SK-N-SH (cell line): ENCODE data around the gene CST9L. TPM values are rescaled to one million over a fixed set of nuclear protein-coding genes. Genes with fewer than 3 reads are reported as not detected.

Source experiments
- CTCF ChIA-PET: fragments of 300-600, 350-600 bp; formaldehyde crosslinking; extraction: SDS; loops from one replicate; lab custom pipeline; 2021; lab: Yijun Ruan, JAX
- POLR2A ChIA-PET: fragments of 350-600 bp; sonication (Branson Sonifier 250); formaldehyde crosslinking; extraction: SDS; loops from one replicate; lab custom pipeline; 2020; ENCODE audit warnings: antibody characterized with exemption, inconsistent platforms; lab: Yijun Ruan, JAX
- DNase-seq: peaks from one replicate; pipeline ENCODE4 v3.0.0; 2012
- H2AFZ ChIP-seq: fragments of 200-600 bp; sonication (generic); 2 replicates; pipeline ENCODE4 v1.8.1; 2016; ENCODE audit warnings: antibody characterized with exemption, mild to moderate bottlenecking, low read depth
- H3F3A ChIP-seq: fragments of 200-600 bp; sonication (generic); replicated peaks from 2 replicates; pipeline ENCODE3; 2016; ENCODE audit warnings: antibody characterized with exemption, mild to moderate bottlenecking; ENCODE audit not compliant: insufficient read depth
- H3K27ac ChIP-seq, 2 experiments: fragments of 200-500 bp in 1 of 2; fragments of 200-600 bp in 1 of 2; sonication (Bioruptor generic) in 1 of 2; sonication (generic), shearing (Covaris generic) in 1 of 2; 2 replicates each; pipeline versions ENCODE4 v1.5.1 to v1.6.1; 2014 to 2016; ENCODE audit warnings: low read depth in 2 of 2, inconsistent platforms in 1 of 2, low read length in 1 of 2, mild to moderate bottlenecking in 1 of 2, mixed read lengths in 1 of 2
- H3K27me3 ChIP-seq: fragments of 200-600 bp; sonication (generic), shearing (Covaris generic); 2 replicates; pipeline ENCODE4 v1.6.1; 2016; ENCODE audit warnings: mixed run types; ENCODE audit not compliant: insufficient read depth
- H3K36me3 ChIP-seq, 2 experiments: fragments of 200-500 bp in 1 of 2; fragments of 200-600 bp in 1 of 2; sonication (Bioruptor generic) in 1 of 2; sonication (generic) in 1 of 2; replicated peaks in 1 of 2; 2 replicates each; pipeline versions ENCODE3 to v1.5.1; 2014 to 2016; ENCODE audit warnings: low read length in 1 of 2, mild to moderate bottlenecking in 1 of 2; ENCODE audit not compliant: insufficient read depth in 2 of 2, control insufficient read depth in 1 of 2
- H3K4me1 ChIP-seq, 2 experiments: fragments of 200-500 bp in 1 of 2; fragments of 200-600 bp in 1 of 2; sonication (Bioruptor generic) in 1 of 2; sonication (generic), shearing (Covaris generic) in 1 of 2; 2 replicates each; pipeline versions ENCODE4 v1.5.1 to v1.6.1; 2014 to 2016; ENCODE audit warnings: low read depth in 1 of 2, low read length in 1 of 2, mixed run types in 1 of 2; ENCODE audit not compliant: insufficient read depth in 2 of 2, control insufficient read depth in 1 of 2
- H3K4me2 ChIP-seq: fragments of 200-600 bp; sonication (generic), shearing (Covaris generic); 2 replicates; pipeline ENCODE4 v1.6.1; 2017; ENCODE audit warnings: mixed run types
- H3K4me3 ChIP-seq, 2 experiments: fragments of 200-500 bp in 1 of 2; fragments of 200-600 bp in 1 of 2; sonication (Bioruptor generic) in 1 of 2; sonication (generic), shearing (Covaris generic) in 1 of 2; 2 replicates each; pipeline versions ENCODE4 v1.5.1 to v1.8.1; 2014 to 2016; ENCODE audit warnings: low read depth in 2 of 2, inconsistent platforms in 1 of 2, low read length in 1 of 2, mild to moderate bottlenecking in 1 of 2, mixed read lengths in 1 of 2, moderate library complexity in 1 of 2
- H3K79me2 ChIP-seq: fragments of 200-600 bp; sonication (generic); 2 replicates; pipeline ENCODE4 v1.8.1; 2017; ENCODE audit warnings: mild to moderate bottlenecking; ENCODE audit not compliant: insufficient read depth
- H3K9ac ChIP-seq: fragments of 200-600 bp; sonication (generic); 2 replicates; pipeline ENCODE4 v1.6.1; 2017; ENCODE audit warnings: mixed run types
- H3K9me2 ChIP-seq: fragments of 200-600 bp; sonication (generic); 2 replicates; pipeline ENCODE4 v1.6.1; 2017; ENCODE audit warnings: mixed run types
- H3K9me3 ChIP-seq: fragments of 200-600 bp; sonication (generic); 2 replicates; pipeline ENCODE4 v1.6.1; 2017; ENCODE audit warnings: mixed run types, mild to moderate bottlenecking, moderate library complexity
- H4K20me1 ChIP-seq: fragments of 200-600 bp; sonication (generic); 2 replicates; pipeline ENCODE4 v1.6.1; 2017; ENCODE audit warnings: mild to moderate bottlenecking, mixed run types; ENCODE audit not compliant: insufficient read depth
- CHD2 ChIP-seq: fragments of 150-350 bp; IDR thresholded peaks from 2 replicates; pipeline ENCODE4 v1.6.1; 2018; ENCODE audit warnings: low read length; ENCODE audit not compliant: partially characterized antibody
- ELF1 ChIP-seq: IDR thresholded peaks from 2 replicates; pipeline ENCODE4 v1.4.0; 2012
- EP300 ChIP-seq, 2 experiments: IDR thresholded peaks; 2 replicates each; pipeline versions ENCODE4 v1.4.0 to v1.6.1; 2012; ENCODE audit warnings: borderline replicate concordance in 1 of 2, low read depth in 1 of 2, low read length in 1 of 2
- EZH2phosphoT487 ChIP-seq: fragments of 200-600 bp; sonication (generic); IDR thresholded peaks from 2 replicates; pipeline ENCODE4 v1.6.1; 2017; ENCODE audit warnings: low read depth, mixed run types, mild to moderate bottlenecking, antibody characterized with exemption, moderate library complexity, borderline replicate concordance
- FOSL2 ChIP-seq: IDR thresholded peaks from 2 replicates; pipeline ENCODE4 v1.4.0; 2012; ENCODE audit warnings: low read depth, mild to moderate bottlenecking, moderate library complexity, borderline replicate concordance
- FOXM1 ChIP-seq: IDR thresholded peaks from 2 replicates; pipeline ENCODE4 v1.4.0; 2012; ENCODE audit warnings: low read depth, mild to moderate bottlenecking
- GABPA ChIP-seq: IDR thresholded peaks from 2 replicates; pipeline ENCODE4 v1.4.0; 2012; ENCODE audit warnings: low read depth, mild to moderate bottlenecking
- GATA2 ChIP-seq: sonication (generic); formaldehyde crosslinking; IDR thresholded peaks from 2 replicates; pipeline ENCODE4 v1.5.0; 2020; ENCODE audit warnings: mild to moderate bottlenecking, missing genetic modification reagents
- IRF3 ChIP-seq: fragments of 150-350 bp; IDR thresholded peaks from 2 replicates; pipeline ENCODE4 v1.6.1; 2016; ENCODE audit warnings: mild to moderate bottlenecking, low read depth, low read length
- MXI1 ChIP-seq: IDR thresholded peaks from 2 replicates; pipeline ENCODE4 v1.6.1; 2012; ENCODE audit warnings: mild to moderate bottlenecking, low read depth, low read length, improper control_type of control experiment
- NFIC ChIP-seq: IDR thresholded peaks from 2 replicates; pipeline ENCODE4 v1.4.0; 2012; ENCODE audit warnings: borderline replicate concordance
- RAD21 ChIP-seq: IDR thresholded peaks from 2 replicates; pipeline ENCODE4 v1.6.1; 2012; ENCODE audit warnings: mild to moderate bottlenecking, low read length
- RFX5 ChIP-seq: IDR thresholded peaks from 2 replicates; pipeline ENCODE4 v1.6.1; 2012; ENCODE audit warnings: mild to moderate bottlenecking, improper control_type of control experiment, low read length
- SMC3 ChIP-seq: IDR thresholded peaks from 2 replicates; pipeline ENCODE4 v1.6.1; 2012; ENCODE audit warnings: low read depth, low read length, improper control_type of control experiment
- TAF1 ChIP-seq: IDR thresholded peaks from 2 replicates; pipeline ENCODE4 v1.6.1; 2012; ENCODE audit warnings: low read depth, mild to moderate bottlenecking, low read length, moderate library complexity, borderline replicate concordance
- TCF12 ChIP-seq: IDR thresholded peaks from 2 replicates; pipeline ENCODE4 v1.4.0; 2012
- TEAD4 ChIP-seq: IDR thresholded peaks from 2 replicates; pipeline ENCODE4 v1.4.0; 2012; ENCODE audit warnings: mild to moderate bottlenecking, borderline replicate concordance; ENCODE audit not compliant: insufficient read depth
- YY1 ChIP-seq: IDR thresholded peaks from 2 replicates; pipeline ENCODE4 v1.4.0; 2012; ENCODE audit warnings: low read depth, mild to moderate bottlenecking
- WGBS: methylation state at CpG from one replicate; pipeline ENCODE4 v1.1.6; 2017; ENCODE audit warnings: low lambda C conversion rate; 5-methylcytosine and 5-hydroxymethylcytosine counted together
- polyA plus RNA-seq, 3 experiments: library from polyadenylated mRNA; depleted of rRNA; stranded (reverse); fragments of >200 nt; gene quantifications; 2 replicates each; pipeline ENCODE4 v1.2.3, GENCODE V29; 2012
- TF ChIP-seq, protein P1 (sequence below): IDR thresholded peaks from 2 replicates; pipeline ENCODE4 v1.4.0; 2012; ENCODE audit warnings: low read depth, borderline replicate concordance
- TF ChIP-seq, protein P2 (sequence below): IDR thresholded peaks from 2 replicates; pipeline ENCODE4 v1.6.1; 2012; ENCODE audit warnings: mild to moderate bottlenecking, low read depth, low read length, moderate library complexity

Gene CST9L
- polyA plus RNA-seq, 1 of the 3 experiments (the other 2 are of a cell fraction), result not detected

DNA sequence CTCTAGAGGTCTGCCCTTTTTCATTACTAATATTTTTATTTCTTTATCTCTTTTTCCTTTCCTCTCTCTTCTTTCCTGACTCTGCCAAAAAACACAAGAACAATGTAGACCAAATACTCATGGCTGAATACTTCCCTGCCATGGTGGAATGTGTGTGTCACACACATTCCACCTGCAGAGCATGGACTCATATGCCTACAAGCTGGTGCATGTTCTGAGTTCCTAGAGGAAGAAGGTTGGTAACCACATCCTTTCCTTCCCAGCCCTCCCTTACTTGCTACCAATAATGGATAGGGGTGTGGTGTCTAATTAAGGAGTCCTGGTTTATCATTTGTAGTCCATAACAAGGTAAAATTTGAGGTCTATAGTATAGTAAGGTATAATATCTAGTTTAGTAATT is 15.2 kb upstream of the CST9L start:
- Histone ChIP-seq H3K27ac (no peak overlapping the region), H3K27me3 (no peaks in the 10 kb centered on the region), H4K20me1 (no peaks in the 10 kb centered on the region), H3K4me2 (no peak overlapping the region), H3F3A (no peaks in the 10 kb centered on the region), H3K9me2 (no peaks in the 10 kb centered on the region), H3K9ac (no peak overlapping the region), H3K4me3 (no peak overlapping the region), H2AFZ (no peak overlapping the region), H3K36me3 (no peaks in the 10 kb centered on the region), H3K79me2 (no peaks in the 10 kb centered on the region), H3K9me3 (no peaks in the 10 kb centered on the region), H3K4me1 (no peaks in the 10 kb centered on the region)
- ChIA-PET POLR2A (no interaction called here), CTCF (interaction anchor here (0.8 to 0.9 kb wide), 2 partner anchors 125 to 143 kb away, joined by 3 read pairs; no protein-coding TSS in a partner anchor)
- TF ChIP-seq, protein P1, sequence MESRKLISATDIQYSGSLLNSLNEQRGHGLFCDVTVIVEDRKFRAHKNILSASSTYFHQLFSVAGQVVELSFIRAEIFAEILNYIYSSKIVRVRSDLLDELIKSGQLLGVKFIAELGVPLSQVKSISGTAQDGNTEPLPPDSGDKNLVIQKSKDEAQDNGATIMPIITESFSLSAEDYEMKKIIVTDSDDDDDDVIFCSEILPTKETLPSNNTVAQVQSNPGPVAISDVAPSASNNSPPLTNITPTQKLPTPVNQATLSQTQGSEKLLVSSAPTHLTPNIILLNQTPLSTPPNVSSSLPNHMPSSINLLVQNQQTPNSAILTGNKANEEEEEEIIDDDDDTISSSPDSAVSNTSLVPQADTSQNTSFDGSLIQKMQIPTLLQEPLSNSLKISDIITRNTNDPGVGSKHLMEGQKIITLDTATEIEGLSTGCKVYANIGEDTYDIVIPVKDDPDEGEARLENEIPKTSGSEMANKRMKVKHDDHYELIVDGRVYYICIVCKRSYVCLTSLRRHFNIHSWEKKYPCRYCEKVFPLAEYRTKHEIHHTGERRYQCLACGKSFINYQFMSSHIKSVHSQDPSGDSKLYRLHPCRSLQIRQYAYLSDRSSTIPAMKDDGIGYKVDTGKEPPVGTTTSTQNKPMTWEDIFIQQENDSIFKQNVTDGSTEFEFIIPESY, result no peak
- TF ChIP-seq GABPA (no peak), EP300 (IDR thresholded peaks at IDR 0.05; ENCODE audit: borderline replicate concordance in 1 of 2, low read depth in 1 of 2, low read length in 1 of 2) (no peak), FOXM1 (no peak), RFX5 (no peak), IRF3 (no peak), TCF12 (no peak), FOSL2 (no peak), YY1 (no peak), NFIC (no peak), TEAD4 (no peak), GATA2 (CRISPR knock-in tag) (no peak), EZH2phosphoT487 (no peak)
- DNase-seq, result no peak

DNA sequence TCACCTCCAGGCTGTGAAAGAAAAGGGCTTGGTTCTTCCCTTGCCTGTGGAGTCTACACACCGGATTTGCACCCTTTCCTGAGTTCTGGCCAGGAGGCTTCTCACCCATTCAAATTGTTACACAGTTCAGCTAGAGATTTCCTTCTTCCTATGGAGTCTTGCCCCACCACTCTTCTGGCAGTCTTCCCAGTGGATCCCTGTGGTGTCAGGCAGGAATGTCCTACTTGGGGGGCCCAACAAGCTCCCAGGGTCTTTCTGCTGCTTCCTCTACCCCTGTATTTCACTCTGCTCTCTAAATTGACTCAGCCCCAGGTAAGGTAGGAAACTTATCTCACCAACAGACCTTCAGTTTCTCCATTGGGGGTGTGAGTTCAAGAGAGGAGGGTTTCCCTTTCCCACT is 14.0 kb upstream of the CST9L start:
- POLR2A ChIA-PET, result no interaction called here
- TF ChIP-seq RFX5 (no peak), SMC3 (no peak), NFIC (no peak), GATA2 (CRISPR knock-in tag) (no peak), TAF1 (no peak), CHD2 (no peak), TCF12 (no peak), YY1 (no peak), TEAD4 (no peak), MXI1 (no peak), ELF1 (no peak), RAD21 (no peak), FOXM1 (no peak)
- TF ChIP-seq, protein P1, result no peak
- TF ChIP-seq, protein P2, sequence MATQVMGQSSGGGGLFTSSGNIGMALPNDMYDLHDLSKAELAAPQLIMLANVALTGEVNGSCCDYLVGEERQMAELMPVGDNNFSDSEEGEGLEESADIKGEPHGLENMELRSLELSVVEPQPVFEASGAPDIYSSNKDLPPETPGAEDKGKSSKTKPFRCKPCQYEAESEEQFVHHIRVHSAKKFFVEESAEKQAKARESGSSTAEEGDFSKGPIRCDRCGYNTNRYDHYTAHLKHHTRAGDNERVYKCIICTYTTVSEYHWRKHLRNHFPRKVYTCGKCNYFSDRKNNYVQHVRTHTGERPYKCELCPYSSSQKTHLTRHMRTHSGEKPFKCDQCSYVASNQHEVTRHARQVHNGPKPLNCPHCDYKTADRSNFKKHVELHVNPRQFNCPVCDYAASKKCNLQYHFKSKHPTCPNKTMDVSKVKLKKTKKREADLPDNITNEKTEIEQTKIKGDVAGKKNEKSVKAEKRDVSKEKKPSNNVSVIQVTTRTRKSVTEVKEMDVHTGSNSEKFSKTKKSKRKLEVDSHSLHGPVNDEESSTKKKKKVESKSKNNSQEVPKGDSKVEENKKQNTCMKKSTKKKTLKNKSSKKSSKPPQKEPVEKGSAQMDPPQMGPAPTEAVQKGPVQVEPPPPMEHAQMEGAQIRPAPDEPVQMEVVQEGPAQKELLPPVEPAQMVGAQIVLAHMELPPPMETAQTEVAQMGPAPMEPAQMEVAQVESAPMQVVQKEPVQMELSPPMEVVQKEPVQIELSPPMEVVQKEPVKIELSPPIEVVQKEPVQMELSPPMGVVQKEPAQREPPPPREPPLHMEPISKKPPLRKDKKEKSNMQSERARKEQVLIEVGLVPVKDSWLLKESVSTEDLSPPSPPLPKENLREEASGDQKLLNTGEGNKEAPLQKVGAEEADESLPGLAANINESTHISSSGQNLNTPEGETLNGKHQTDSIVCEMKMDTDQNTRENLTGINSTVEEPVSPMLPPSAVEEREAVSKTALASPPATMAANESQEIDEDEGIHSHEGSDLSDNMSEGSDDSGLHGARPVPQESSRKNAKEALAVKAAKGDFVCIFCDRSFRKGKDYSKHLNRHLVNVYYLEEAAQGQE, result no peak

More for the DNA sequence above, 14.0 kb upstream of the CST9L start:
- CTCF ChIA-PET, result interaction anchor here (1.2 kb wide), 1 partner anchor 13 kb away, joined by 3 read pairs; no protein-coding TSS in a partner anchor
- Histone ChIP-seq H2AFZ (no peak overlapping the region), H3K36me3 (no peaks in the 10 kb centered on the region), H3K27me3 (no peaks in the 10 kb centered on the region), H4K20me1 (no peaks in the 10 kb centered on the region), H3K27ac (no peak overlapping the region), H3K9ac (no peak overlapping the region), H3K79me2 (no peaks in the 10 kb centered on the region), H3K4me1 (no peaks in the 10 kb centered on the region), H3K4me2 (no peak overlapping the region), H3K9me3 (no peaks in the 10 kb centered on the region), H3F3A (no peaks in the 10 kb centered on the region), H3K4me3 (no peak overlapping the region), H3K9me2 (no peaks in the 10 kb centered on the region)
- WGBS, result 5% methylated on average over 1 of the region's 1 CpG
- DNase-seq, result no peak
